IMR-90 (cell line): ENCODE results near the gene ZBED4.

ENCODE experiments used
- BHLHE40 ChIP-seq: fragments of 150-350 bp; IDR thresholded peaks from 2 replicates; pipeline ENCODE4 v1.6.1; 2016; ENCODE audit warnings: mild to moderate bottlenecking, low read depth, low read length
- CHD1 ChIP-seq: IDR thresholded peaks from 2 replicates; pipeline ENCODE4 v1.6.1; 2012; ENCODE audit warnings: low read depth, low read length, improper control_type of control experiment
- FOS ChIP-seq: fragments of 150-350 bp; IDR thresholded peaks from 2 replicates; pipeline ENCODE4 v1.6.1; 2016; ENCODE audit warnings: low read depth, low read length
- MAFK ChIP-seq: IDR thresholded peaks from 2 replicates; pipeline ENCODE4 v1.6.1; 2012; ENCODE audit warnings: low read depth, low read length, improper control_type of control experiment
- MAZ ChIP-seq: IDR thresholded peaks from 2 replicates; pipeline ENCODE4 v1.6.1; 2012; ENCODE audit warnings: low read depth, mild to moderate bottlenecking, low read length, improper control_type of control experiment, moderate library complexity, borderline replicate concordance
- POLR2A ChIP-seq: IDR thresholded peaks from 2 replicates; pipeline ENCODE4 v1.6.1; 2012; ENCODE audit warnings: mild to moderate bottlenecking, low read depth, low read length
- RAD21 ChIP-seq: IDR thresholded peaks from 2 replicates; pipeline ENCODE4 v1.6.1; 2012; ENCODE audit warnings: low read length, improper control_type of control experiment
- RFX5 ChIP-seq: IDR thresholded peaks from 2 replicates; pipeline ENCODE4 v1.8.0; 2012; ENCODE audit warnings: low read depth, mild to moderate bottlenecking, low read length, moderate library complexity
- SMC3 ChIP-seq: fragments of 150-350 bp; IDR thresholded peaks from 2 replicates; pipeline ENCODE4 v1.6.1; 2016; ENCODE audit warnings: low read depth, mild to moderate bottlenecking, antibody characterized with exemption, low read length, moderate library complexity
- TF ChIP-seq, protein P1 (sequence below): conservative IDR thresholded peaks from 2 replicates; pipeline ENCODE4 v1.5.1; 2012; ENCODE audit warnings: mild to moderate bottlenecking, low read depth, low read length, improper control_type of control experiment
- TF ChIP-seq, protein P2 (sequence below): fragments of 150-350 bp; IDR thresholded peaks from 2 replicates; pipeline ENCODE4 v1.6.1; 2016; ENCODE audit warnings: low read depth, mild to moderate bottlenecking, low read length, moderate library complexity, borderline replicate concordance
- TF ChIP-seq, protein P3 (sequence below): fragments of 150-350 bp; IDR thresholded peaks from 2 replicates; pipeline ENCODE4 v1.6.1; 2017; ENCODE audit warnings: mild to moderate bottlenecking, antibody characterized with exemption, low read length, low read depth

DNA sequence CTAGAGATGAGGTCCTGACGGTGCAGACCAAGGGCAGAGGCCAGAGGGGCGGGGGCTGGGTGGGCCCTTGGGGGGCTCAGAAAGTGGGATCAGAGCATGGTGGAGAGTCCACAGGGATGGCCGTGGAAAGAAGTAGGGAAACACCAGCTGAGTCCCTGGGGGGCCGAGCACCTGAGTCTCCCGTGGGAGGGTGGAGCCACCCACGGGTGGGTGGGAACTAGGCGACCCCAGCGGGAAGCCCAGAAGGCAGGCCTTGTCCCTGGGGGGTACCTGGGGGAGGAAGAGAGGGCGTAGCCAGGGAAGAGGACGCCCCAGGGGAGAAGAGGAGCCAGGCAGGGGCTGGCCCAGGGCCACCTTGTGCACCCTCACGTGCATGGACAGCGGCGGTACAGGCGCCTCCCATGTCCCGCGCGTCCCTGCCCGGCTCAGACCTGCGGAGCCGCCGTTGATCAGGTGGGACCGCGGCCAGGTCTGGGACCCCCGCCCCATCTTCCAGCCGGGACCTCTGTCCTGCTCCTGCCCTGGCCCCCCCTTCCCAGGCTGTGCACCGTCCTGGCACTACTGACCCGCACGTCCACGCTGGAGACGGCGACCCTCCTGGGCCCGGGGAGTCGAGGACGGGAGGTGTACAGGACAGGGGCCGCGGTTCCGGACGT is 75.0 kb downstream of the ZBED4 start:
- TF ChIP-seq, protein P1, sequence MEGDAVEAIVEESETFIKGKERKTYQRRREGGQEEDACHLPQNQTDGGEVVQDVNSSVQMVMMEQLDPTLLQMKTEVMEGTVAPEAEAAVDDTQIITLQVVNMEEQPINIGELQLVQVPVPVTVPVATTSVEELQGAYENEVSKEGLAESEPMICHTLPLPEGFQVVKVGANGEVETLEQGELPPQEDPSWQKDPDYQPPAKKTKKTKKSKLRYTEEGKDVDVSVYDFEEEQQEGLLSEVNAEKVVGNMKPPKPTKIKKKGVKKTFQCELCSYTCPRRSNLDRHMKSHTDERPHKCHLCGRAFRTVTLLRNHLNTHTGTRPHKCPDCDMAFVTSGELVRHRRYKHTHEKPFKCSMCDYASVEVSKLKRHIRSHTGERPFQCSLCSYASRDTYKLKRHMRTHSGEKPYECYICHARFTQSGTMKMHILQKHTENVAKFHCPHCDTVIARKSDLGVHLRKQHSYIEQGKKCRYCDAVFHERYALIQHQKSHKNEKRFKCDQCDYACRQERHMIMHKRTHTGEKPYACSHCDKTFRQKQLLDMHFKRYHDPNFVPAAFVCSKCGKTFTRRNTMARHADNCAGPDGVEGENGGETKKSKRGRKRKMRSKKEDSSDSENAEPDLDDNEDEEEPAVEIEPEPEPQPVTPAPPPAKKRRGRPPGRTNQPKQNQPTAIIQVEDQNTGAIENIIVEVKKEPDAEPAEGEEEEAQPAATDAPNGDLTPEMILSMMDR: no peak
- TF ChIP-seq POLR2A (no peak), MAZ (no peak), SMC3 (no peak), RFX5 (no peak), CHD1 (no peak), MAFK (no peak), BHLHE40 (no peak), RAD21 (no peak), FOS (no peak)
- TF ChIP-seq, protein P2, sequence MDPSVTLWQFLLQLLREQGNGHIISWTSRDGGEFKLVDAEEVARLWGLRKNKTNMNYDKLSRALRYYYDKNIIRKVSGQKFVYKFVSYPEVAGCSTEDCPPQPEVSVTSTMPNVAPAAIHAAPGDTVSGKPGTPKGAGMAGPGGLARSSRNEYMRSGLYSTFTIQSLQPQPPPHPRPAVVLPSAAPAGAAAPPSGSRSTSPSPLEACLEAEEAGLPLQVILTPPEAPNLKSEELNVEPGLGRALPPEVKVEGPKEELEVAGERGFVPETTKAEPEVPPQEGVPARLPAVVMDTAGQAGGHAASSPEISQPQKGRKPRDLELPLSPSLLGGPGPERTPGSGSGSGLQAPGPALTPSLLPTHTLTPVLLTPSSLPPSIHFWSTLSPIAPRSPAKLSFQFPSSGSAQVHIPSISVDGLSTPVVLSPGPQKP: no peak
- TF ChIP-seq, protein P3, sequence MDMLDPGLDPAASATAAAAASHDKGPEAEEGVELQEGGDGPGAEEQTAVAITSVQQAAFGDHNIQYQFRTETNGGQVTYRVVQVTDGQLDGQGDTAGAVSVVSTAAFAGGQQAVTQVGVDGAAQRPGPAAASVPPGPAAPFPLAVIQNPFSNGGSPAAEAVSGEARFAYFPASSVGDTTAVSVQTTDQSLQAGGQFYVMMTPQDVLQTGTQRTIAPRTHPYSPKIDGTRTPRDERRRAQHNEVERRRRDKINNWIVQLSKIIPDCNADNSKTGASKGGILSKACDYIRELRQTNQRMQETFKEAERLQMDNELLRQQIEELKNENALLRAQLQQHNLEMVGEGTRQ: no peak
